ENCODE measurements around the gene ZMYM2. TPM values are rescaled to one million over a fixed set of nuclear protein-coding genes. Genes with fewer than 3 reads are reported as not detected.

Gene ZMYM2
- polyA plus RNA-seq, 2 of the 4 experiments (the other 2 are of a cell fraction): 21.7 to 56.7 TPM

DNA sequence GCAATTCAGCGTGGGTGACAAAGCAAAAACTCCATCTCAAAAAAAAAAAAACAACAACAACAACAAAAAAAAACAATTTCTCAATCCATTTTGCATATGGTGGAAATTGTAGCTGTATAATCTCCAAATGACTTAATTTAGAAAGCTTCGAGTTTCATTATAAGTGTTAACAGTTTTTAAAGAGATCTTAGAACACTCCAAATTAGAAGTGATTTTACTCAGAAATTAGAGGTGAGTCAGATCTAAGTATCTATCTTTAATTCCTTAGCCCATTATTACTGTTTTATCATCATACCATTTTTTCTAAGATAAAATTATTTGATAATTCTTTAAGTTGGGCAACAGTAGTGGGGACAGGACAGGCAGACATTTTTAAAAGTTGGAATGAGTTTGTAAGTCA lies 60.5 kb downstream of the ZMYM2 start:
- ChIA-PET CTCF (no interaction called here), POLR2A (no interaction called here)
- TF ChIP-seq KDM1A (IDR thresholded peaks at IDR 0.05; ENCODE audit: low read depth): no peak
- TF ChIP-seq, protein P1, sequence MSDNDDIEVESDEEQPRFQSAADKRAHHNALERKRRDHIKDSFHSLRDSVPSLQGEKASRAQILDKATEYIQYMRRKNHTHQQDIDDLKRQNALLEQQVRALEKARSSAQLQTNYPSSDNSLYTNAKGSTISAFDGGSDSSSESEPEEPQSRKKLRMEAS (IDR thresholded peaks at IDR 0.05): no peak
- no peak for TF ChIP-seq HMGXB4 (CRISPR knock-in tag; IDR thresholded peaks at IDR 0.05; ENCODE audit: borderline replicate concordance)
- no peak for TF ChIP-seq ZFP36 (IDR thresholded peaks at IDR 0.05; ENCODE audit: borderline replicate concordance, partially characterized antibody)
- TF ChIP-seq RARB (CRISPR knock-in tag; IDR thresholded peaks at IDR 0.05): no peak
- no peak for TF ChIP-seq CEBPB (IDR thresholded peaks at IDR 0.05)
- no peak for TF ChIP-seq ELK1 (IDR thresholded peaks at IDR 0.05; ENCODE audit: low read depth, low read length)
- TF ChIP-seq, protein P2, sequence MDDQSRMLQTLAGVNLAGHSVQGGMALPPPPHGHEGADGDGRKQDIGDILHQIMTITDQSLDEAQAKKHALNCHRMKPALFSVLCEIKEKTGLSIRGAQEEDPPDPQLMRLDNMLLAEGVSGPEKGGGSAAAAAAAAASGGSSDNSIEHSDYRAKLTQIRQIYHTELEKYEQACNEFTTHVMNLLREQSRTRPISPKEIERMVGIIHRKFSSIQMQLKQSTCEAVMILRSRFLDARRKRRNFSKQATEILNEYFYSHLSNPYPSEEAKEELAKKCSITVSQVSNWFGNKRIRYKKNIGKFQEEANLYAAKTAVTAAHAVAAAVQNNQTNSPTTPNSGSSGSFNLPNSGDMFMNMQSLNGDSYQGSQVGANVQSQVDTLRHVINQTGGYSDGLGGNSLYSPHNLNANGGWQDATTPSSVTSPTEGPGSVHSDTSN (IDR thresholded peaks at IDR 0.05): no peak
- TF ChIP-seq ZC3H11A (IDR thresholded peaks at IDR 0.05): no peak
- TF ChIP-seq FOSL2 (IDR thresholded peaks at IDR 0.05): no peak
- no peak for TF ChIP-seq FOSL2 (CRISPR knock-in tag; IDR thresholded peaks at IDR 0.05)
- no peak for TF ChIP-seq ESRRA (IDR thresholded peaks at IDR 0.05; ENCODE audit: borderline replicate concordance, low read length)
- no peak for TF ChIP-seq MAZ (IDR thresholded peaks at IDR 0.05; ENCODE audit: borderline replicate concordance, low read depth, low read length)
- TF ChIP-seq ZNF302 (CRISPR knock-in tag; IDR thresholded peaks at IDR 0.05): no peak
- no peak for TF ChIP-seq E2F6 (IDR thresholded peaks at IDR 0.05; ENCODE audit: borderline replicate concordance, low read depth)
- TF ChIP-seq JUN (IDR thresholded peaks at IDR 0.05): no peak
- no peak for TF ChIP-seq NFE2L2 (conservative IDR thresholded peaks at IDR 0.05; ENCODE audit: low read length)
- TF ChIP-seq, protein P3, sequence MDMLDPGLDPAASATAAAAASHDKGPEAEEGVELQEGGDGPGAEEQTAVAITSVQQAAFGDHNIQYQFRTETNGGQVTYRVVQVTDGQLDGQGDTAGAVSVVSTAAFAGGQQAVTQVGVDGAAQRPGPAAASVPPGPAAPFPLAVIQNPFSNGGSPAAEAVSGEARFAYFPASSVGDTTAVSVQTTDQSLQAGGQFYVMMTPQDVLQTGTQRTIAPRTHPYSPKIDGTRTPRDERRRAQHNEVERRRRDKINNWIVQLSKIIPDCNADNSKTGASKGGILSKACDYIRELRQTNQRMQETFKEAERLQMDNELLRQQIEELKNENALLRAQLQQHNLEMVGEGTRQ (IDR thresholded peaks at IDR 0.05): no peak
- no peak for TF ChIP-seq CBX2 (IDR thresholded peaks at IDR 0.05; ENCODE audit: borderline replicate concordance, low read depth)
- TF ChIP-seq, protein P4, sequence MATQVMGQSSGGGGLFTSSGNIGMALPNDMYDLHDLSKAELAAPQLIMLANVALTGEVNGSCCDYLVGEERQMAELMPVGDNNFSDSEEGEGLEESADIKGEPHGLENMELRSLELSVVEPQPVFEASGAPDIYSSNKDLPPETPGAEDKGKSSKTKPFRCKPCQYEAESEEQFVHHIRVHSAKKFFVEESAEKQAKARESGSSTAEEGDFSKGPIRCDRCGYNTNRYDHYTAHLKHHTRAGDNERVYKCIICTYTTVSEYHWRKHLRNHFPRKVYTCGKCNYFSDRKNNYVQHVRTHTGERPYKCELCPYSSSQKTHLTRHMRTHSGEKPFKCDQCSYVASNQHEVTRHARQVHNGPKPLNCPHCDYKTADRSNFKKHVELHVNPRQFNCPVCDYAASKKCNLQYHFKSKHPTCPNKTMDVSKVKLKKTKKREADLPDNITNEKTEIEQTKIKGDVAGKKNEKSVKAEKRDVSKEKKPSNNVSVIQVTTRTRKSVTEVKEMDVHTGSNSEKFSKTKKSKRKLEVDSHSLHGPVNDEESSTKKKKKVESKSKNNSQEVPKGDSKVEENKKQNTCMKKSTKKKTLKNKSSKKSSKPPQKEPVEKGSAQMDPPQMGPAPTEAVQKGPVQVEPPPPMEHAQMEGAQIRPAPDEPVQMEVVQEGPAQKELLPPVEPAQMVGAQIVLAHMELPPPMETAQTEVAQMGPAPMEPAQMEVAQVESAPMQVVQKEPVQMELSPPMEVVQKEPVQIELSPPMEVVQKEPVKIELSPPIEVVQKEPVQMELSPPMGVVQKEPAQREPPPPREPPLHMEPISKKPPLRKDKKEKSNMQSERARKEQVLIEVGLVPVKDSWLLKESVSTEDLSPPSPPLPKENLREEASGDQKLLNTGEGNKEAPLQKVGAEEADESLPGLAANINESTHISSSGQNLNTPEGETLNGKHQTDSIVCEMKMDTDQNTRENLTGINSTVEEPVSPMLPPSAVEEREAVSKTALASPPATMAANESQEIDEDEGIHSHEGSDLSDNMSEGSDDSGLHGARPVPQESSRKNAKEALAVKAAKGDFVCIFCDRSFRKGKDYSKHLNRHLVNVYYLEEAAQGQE (IDR thresholded peaks at IDR 0.05): no peak

More for the DNA sequence above, 60.5 kb downstream of the ZMYM2 start:
- no peak overlapping the region for H3K4me2 ChIP-seq
- 92% methylated on average over 2 of the region's 2 CpGs for WGBS (ENCODE audit: missing lambda C conversion rate)
- DNase-seq (ENCODE audit: low read depth in 1 of 2, low spot score in 1 of 2) (no peak), ATAC-seq (no peak), FAIRE-seq (no peak)
- no peak overlapping the region for H3K27ac ChIP-seq
- H3K4me3 ChIP-seq: no peak overlapping the region
- peaks cover 9% of the 10 kb centered on the region; the same call in 1 of the 3 replicates for H3K9me3 ChIP-seq
- H3K4me1 ChIP-seq: peaks cover 10% of the 10 kb centered on the region

Data from A549 (cell line).